OCI-LY1 (cell line): ENCODE measurements around the gene TTC39C.
A peak's percentile ranks its signal among the peaks of the same experiment; 100 is the strongest.

Source experiments
- H2AFZ ChIP-seq: fragments of 200-600 bp; sonication (generic), shearing (Covaris generic); 2 replicates; pipeline ENCODE4 v1.6.0; 2014; ENCODE audit warnings: antibody characterized with exemption, mild to moderate bottlenecking, low read length
- H3F3A ChIP-seq: fragments of 200-600 bp; sonication (generic), shearing (Covaris generic); 2 replicates; pipeline ENCODE4 v1.6.0; 2014; ENCODE audit warnings: mild to moderate bottlenecking, antibody characterized with exemption, low read length, moderate library complexity; ENCODE audit not compliant: insufficient read depth
- H3K27ac ChIP-seq: fragments of 200-600 bp; sonication (generic); 2 replicates; pipeline ENCODE4 v1.5.1; 2014; ENCODE audit warnings: low read length, mixed run types, mild to moderate bottlenecking, low read depth; ENCODE audit not compliant: poor library complexity, severe bottlenecking
- H3K27me3 ChIP-seq: fragments of 200-600 bp; sonication (generic); 2 replicates; pipeline ENCODE4 v1.6.0; 2014; ENCODE audit warnings: antibody characterized with exemption, mild to moderate bottlenecking, low read length, moderate library complexity; ENCODE audit not compliant: insufficient read depth
- H3K36me3 ChIP-seq: fragments of 200-600 bp; sonication (generic); 2 replicates; pipeline ENCODE4 v1.6.1; 2014; ENCODE audit warnings: mild to moderate bottlenecking, antibody characterized with exemption, low read length, moderate library complexity, mixed read lengths; ENCODE audit not compliant: insufficient read depth
- H3K4me1 ChIP-seq: fragments of 200-600 bp; sonication (generic); 2 replicates; pipeline ENCODE4 v1.5.1; 2014; ENCODE audit warnings: mild to moderate bottlenecking, low read length, moderate library complexity; ENCODE audit not compliant: insufficient read depth, severe bottlenecking
- H3K4me2 ChIP-seq: fragments of 200-600 bp; sonication (generic), shearing (Covaris generic); 2 replicates; pipeline ENCODE4 v1.6.1; 2014; ENCODE audit warnings: low read length
- H3K4me3 ChIP-seq: fragments of 200-600 bp; sonication (generic); 2 replicates; pipeline ENCODE4 v1.5.1; 2014; ENCODE audit warnings: low read length, low read depth, mild to moderate bottlenecking, mixed read lengths; ENCODE audit not compliant: poor library complexity, severe bottlenecking
- H3K79me2 ChIP-seq: fragments of 200-600 bp; shearing (Covaris generic); 2 replicates; pipeline ENCODE4 v1.6.1; 2016; ENCODE audit warnings: mixed run types, low read length, mixed read lengths; ENCODE audit not compliant: insufficient read depth
- H3K9ac ChIP-seq: fragments of 200-600 bp; sonication (generic), shearing (Covaris generic); 2 replicates; pipeline ENCODE4 v1.6.1; 2014; ENCODE audit warnings: mild to moderate bottlenecking, low read length, mixed read lengths
- H3K9me2 ChIP-seq: fragments of 200-600 bp; sonication (generic), shearing (Covaris generic); 2 replicates; pipeline ENCODE4 v1.6.1; 2014; ENCODE audit warnings: low read depth, mild to moderate bottlenecking, low read length, mixed read lengths
- H3K9me3 ChIP-seq: fragments of 200-600 bp; shearing (Covaris generic); 2 replicates; pipeline ENCODE4 v1.6.1; 2014; ENCODE audit warnings: low read length, mixed read lengths
- H4K20me1 ChIP-seq: fragments of 200-600 bp; sonication (generic), shearing (Covaris generic); 2 replicates; pipeline ENCODE4 v1.6.0; 2016; ENCODE audit warnings: mild to moderate bottlenecking, low read length; ENCODE audit not compliant: insufficient read depth
- CTCF ChIP-seq: fragments of 200-600 bp; sonication (generic), shearing (Covaris generic); IDR thresholded peaks from 2 replicates; pipeline ENCODE4 v1.5.1; 2017; ENCODE audit warnings: mild to moderate bottlenecking, antibody characterized with exemption, low read length, moderate library complexity, mixed read lengths
- EZH2 ChIP-seq: fragments of 200-600 bp; sonication (generic), shearing (Covaris generic); IDR thresholded peaks from 2 replicates; pipeline ENCODE4 v1.8.0; 2017; ENCODE audit warnings: borderline replicate concordance, mixed run types, mild to moderate bottlenecking, antibody characterized with exemption, low read length, moderate library complexity, mixed read lengths

TTC39C gene

GRCh38 chr18:24011123-24011917, 3.2 kb upstream of the TTC39C start:
- no peak overlapping the region for H3K9ac ChIP-seq
- H3K79me2 ChIP-seq, result no peaks in the 10 kb centered on the region
- no peaks in the 10 kb centered on the region for H3F3A ChIP-seq
- no peaks in the 10 kb centered on the region for H3K36me3 ChIP-seq
- H3K27ac ChIP-seq, result no peak overlapping the region
- no peaks in the 10 kb centered on the region for H3K9me2 ChIP-seq
- no peaks in the 10 kb centered on the region for H3K27me3 ChIP-seq
- peaks cover 24% of the 10 kb centered on the region for H3K4me1 ChIP-seq
- H4K20me1 ChIP-seq, result no peaks in the 10 kb centered on the region
- H3K4me2 ChIP-seq, result no peak overlapping the region
- H3K4me3 ChIP-seq, result no peak overlapping the region
- H3K9me3 ChIP-seq, result no peaks in the 10 kb centered on the region
- TF ChIP-seq CTCF (no peak), EZH2 (no peak)
- H2AFZ ChIP-seq, result no peak overlapping the region

GRCh38 chr18:24013051-24013450, 1.5 kb upstream of the TTC39C start:
- no peak overlapping the region for H3K4me2 ChIP-seq

GRCh38 chr18:24014986-24015638, 558 bp downstream of the TTC39C start:
- Histone ChIP-seq H4K20me1 (no peaks in the 10 kb centered on the region), H3K4me3 (peak overlapping the region; percentile 74), H3K9me2 (no peaks in the 10 kb centered on the region), H3K79me2 (no peaks in the 10 kb centered on the region), H3K27ac (no peak overlapping the region), H3K27me3 (no peaks in the 10 kb centered on the region), H3K9me3 (no peaks in the 10 kb centered on the region), H2AFZ (no peak overlapping the region), H3K4me2 (peak overlapping the region; percentile 82), H3K36me3 (no peaks in the 10 kb centered on the region), H3K9ac (peak overlapping the region; percentile 64), H3F3A (no peaks in the 10 kb centered on the region), H3K4me1 (peaks cover 24% of the 10 kb centered on the region)
- TF ChIP-seq CTCF (no peak), EZH2 (no peak)

More at GRCh38 chr18:24013051-24013450, 1.5 kb upstream of the TTC39C start:
- no peak overlapping the region for H3K9ac ChIP-seq
- no peaks in the 10 kb centered on the region for H3K79me2 ChIP-seq
- H3K4me1 ChIP-seq, result peaks cover 24% of the 10 kb centered on the region
- no peak for TF ChIP-seq CTCF
- TF ChIP-seq EZH2, result no peak
- no peak overlapping the region for H2AFZ ChIP-seq
- no peaks in the 10 kb centered on the region for H3F3A ChIP-seq
- H3K9me3 ChIP-seq, result no peaks in the 10 kb centered on the region
- H4K20me1 ChIP-seq, result no peaks in the 10 kb centered on the region
- H3K27ac ChIP-seq, result no peak overlapping the region
- H3K9me2 ChIP-seq, result no peaks in the 10 kb centered on the region
- H3K4me3 ChIP-seq, result no peak overlapping the region
- H3K36me3 ChIP-seq, result no peaks in the 10 kb centered on the region
- H3K27me3 ChIP-seq, result no peaks in the 10 kb centered on the region
